HepG2 (cell line): Measurements from ENCODE around the gene RGMA. TPM values are rescaled to one million over a fixed set of nuclear protein-coding genes. Genes with fewer than 3 reads are reported as not detected.

Experiments used
- ATAC-seq: fragments of 200-7000 bp; cut with Tn5 transposase; 3 replicates; pipeline ENCODE4 v1.9.1; 2020; ENCODE audit warnings: mild to moderate bottlenecking, moderate library complexity
- BruUV-seq: library from RNA; stranded (reverse); fragments of 400-500 nt; replicated peaks from 2 replicates; lab custom pipeline; 2021; lab: Mats Ljungman, UMichigan
- CTCF ChIA-PET: fragments of 300-600 bp; formaldehyde crosslinking; extraction: SDS; loops from one replicate; lab custom pipeline; 2021; ENCODE audit warnings: low total read pairs, inconsistent platforms, low intra/inter-chr PET ratio; lab: Yijun Ruan, JAX
- POLR2A ChIA-PET: fragments of 350-600 bp; sonication (Branson Sonifier 250); formaldehyde crosslinking; loops from one replicate; lab custom pipeline; 2020; ENCODE audit warnings: antibody characterized with exemption, inconsistent platforms; lab: Yijun Ruan, JAX
- DNase-seq: peaks from one replicate; pipeline ENCODE4 v3.0.0-alpha.2; 2015; ENCODE audit warnings: low spot score
- FAIRE-seq: peaks from 3 replicates; lab custom pipeline; 2011; peaks lifted over from hg19 to GRCh38; lab: Jason Lieb, UNC
- H2AFZ ChIP-seq: one replicate; pipeline ENCODE4 v1.6.1; 2011; ENCODE audit warnings: low read length, inconsistent platforms
- H3K27ac ChIP-seq: fragments of 300-600 bp; 3 replicates; pipeline ENCODE4 v1.8.0; 2011; ENCODE audit warnings: mixed run types, mild to moderate bottlenecking, mixed read lengths, low read length, inconsistent platforms; ENCODE audit not compliant: insufficient read depth; ENCODE audit errors: extremely low read length
- H3K27me3 ChIP-seq, 2 experiments: fragments of 200-600 bp in 1 of 2; 2 replicates in 1 of 2; 3 replicates in 1 of 2; pipeline versions ENCODE4 v1.6.0 to v1.8.0; 2011; ENCODE audit warnings: low read length in 2 of 2, mild to moderate bottlenecking in 2 of 2, moderate library complexity in 2 of 2, inconsistent platforms in 1 of 2; ENCODE audit not compliant: insufficient read depth in 2 of 2, control insufficient read depth in 1 of 2
- H3K36me3 ChIP-seq, 2 experiments: fragments of 200-600 bp in 1 of 2; replicated peaks in 1 of 2; 2 replicates in 1 of 2; 3 replicates in 1 of 2; pipeline versions ENCODE4 v1.5.1 to v1.8.0; 2011; ENCODE audit warnings: low read length in 2 of 2, inconsistent platforms in 1 of 2; ENCODE audit not compliant: insufficient read depth in 2 of 2, control insufficient read depth in 1 of 2
- H3K4me1 ChIP-seq: 2 replicates; pipeline ENCODE4 v1.5.1; 2012; ENCODE audit warnings: low read length, inconsistent platforms; ENCODE audit not compliant: insufficient read depth
- H3K4me2 ChIP-seq: 2 replicates; pipeline ENCODE4 v1.6.0; 2011; ENCODE audit warnings: low read depth, low read length, inconsistent platforms
- H3K4me3 ChIP-seq, 3 experiments: fragments of 200-600 bp in 1 of 3; sonication (generic), shearing (Covaris generic) in 1 of 3; replicated peaks in 1 of 3; 2 replicates each; pipeline ENCODE4 v1.5.1; 2011 to 2016; ENCODE audit warnings: low read length in 3 of 3, inconsistent platforms in 2 of 3, low read depth in 2 of 3, mild to moderate bottlenecking in 2 of 3, control low read depth in 1 of 3, mixed read lengths in 1 of 3; ENCODE audit not compliant: insufficient read depth in 1 of 3
- H3K79me2 ChIP-seq: one replicate; pipeline ENCODE4 v1.6.1; 2011; ENCODE audit warnings: low read length, inconsistent platforms; ENCODE audit not compliant: insufficient read depth
- H3K9ac ChIP-seq: 2 replicates; pipeline ENCODE4 v1.6.0; 2011; ENCODE audit warnings: mild to moderate bottlenecking, low read depth, low read length, inconsistent platforms; ENCODE audit not compliant: insufficient read depth
- H3K9me3 ChIP-seq: 2 replicates; pipeline ENCODE4 v1.5.1; 2012; ENCODE audit warnings: mild to moderate bottlenecking, low read length
- H4K20me1 ChIP-seq: 2 replicates; pipeline ENCODE4 v1.6.0; 2011; ENCODE audit warnings: inconsistent platforms, mild to moderate bottlenecking, low read length, moderate library complexity; ENCODE audit not compliant: insufficient read depth
- CREB3 ChIP-seq: sonication (generic); formaldehyde crosslinking; IDR thresholded peaks from 2 replicates; pipeline ENCODE4 v1.5.0; 2020; ENCODE audit warnings: missing genetic modification reagents
- HNF4G ChIP-seq, 2 experiments: sonication (generic) in 1 of 2; formaldehyde crosslinking in 1 of 2; IDR thresholded peaks; 2 replicates each; pipeline versions ENCODE4 v1.4.0 to v1.6.1; 2011 to 2020; ENCODE audit warnings: borderline replicate concordance in 2 of 2, low read depth in 2 of 2, mild to moderate bottlenecking in 2 of 2, low read length in 1 of 2, missing genetic modification reagents in 1 of 2, moderate library complexity in 1 of 2
- MLLT10 ChIP-seq: sonication (generic); formaldehyde crosslinking; IDR thresholded peaks from 2 replicates; pipeline ENCODE4 v1.4.0; 2020; ENCODE audit warnings: missing genetic modification reagents
- ONECUT2 ChIP-seq: sonication (generic); formaldehyde crosslinking; IDR thresholded peaks from 2 replicates; pipeline ENCODE4 v1.4.0; 2020; ENCODE audit warnings: missing genetic modification reagents
- RBM22 ChIP-seq: fragments of 200-400 bp; formaldehyde crosslinking; optimal IDR thresholded peaks from 2 replicates; pipeline ENCODE3; 2017; ENCODE audit warnings: mild to moderate bottlenecking, low read length, moderate library complexity
- ZFAT ChIP-seq: sonication (generic); formaldehyde crosslinking; conservative IDR thresholded peaks from 2 replicates; pipeline ENCODE4 v1.8.1; 2023; ENCODE audit warnings: missing genetic modification reagents, inconsistent platforms
- ZNF607 ChIP-seq: sonication (generic); formaldehyde crosslinking; IDR thresholded peaks from 2 replicates; pipeline ENCODE4 v1.5.1; 2020; ENCODE audit warnings: missing genetic modification reagents, mild to moderate bottlenecking, borderline replicate concordance
- WGBS: methylation state at CpG from one replicate; pipeline ENCODE4 v1.1.6; 2017; ENCODE audit warnings: low lambda C conversion rate; 5-methylcytosine and 5-hydroxymethylcytosine counted together
- in situ Hi-C: cut with HindIII; loops from 2 replicates; pipeline ENCODE4 v1.10.0; 2017; ENCODE audit warnings: low pct_unique_long_range_greater_than_20kb; ENCODE audit not compliant: extremely low pct_ligation_motif_present
- intact Hi-C: fragments of 100-400 bp; cut with micrococcal nuclease; formaldehyde crosslinking; loops from one replicate; pipeline ENCODE4 v1.10.0; 2022; ENCODE audit not compliant: unreplicated experiment
- polyA plus RNA-seq, 8 experiments: library from polyadenylated mRNA; depleted of rRNA in 3 of 8; stranded (reverse) in 7 of 8; unstranded in 1 of 8; fragments of >200 nt; fragmentation: Illumina TruSeq in 4 of 8; extraction: Trizol in 4 of 8; gene quantifications; 2 replicates each; pipeline versions ENCODE4 v1.2.1 to v1.2.3, GENCODE V29; 2011 to 2016; ENCODE audit warnings: low read depth in 4 of 8, missing spikeins in 1 of 8, mixed read lengths in 1 of 8; ENCODE audit not compliant: insufficient read depth in 1 of 8
- total RNA-seq, 5 experiments: library from RNA; depleted of rRNA; stranded (reverse); fragments of >200 nt; fragmentation: Illumina TruSeq; extraction: Trizol; gene quantifications; 2 replicates each; pipeline ENCODE4 v1.2.3, GENCODE V29; 2016; ENCODE audit warnings: low read depth in 1 of 5

The RGMA gene
- total and polyA plus RNA-seq, 2 of the 13 experiments (the other 11 are each of a cell fraction or from before 2014, with no cell fraction given): not detected

- H3K27ac ChIP-seq: no peak overlapping the region
- CTCF ChIA-PET: no interaction called here
- no peak overlapping the region for H3K9ac ChIP-seq
- intact Hi-C loops: no loop called here
- FAIRE-seq (no peak), ATAC-seq (no peak)
- no peaks in the 10 kb centered on the region for H3K9me3 ChIP-seq
- no TSS peak for BruUV-seq
- POLR2A ChIA-PET: no interaction called here
- no peaks in the 10 kb centered on the region for H3K4me1 ChIP-seq
- TF ChIP-seq ZFAT (CRISPR knock-in tag) (no peak), HNF4G (IDR thresholded peaks at IDR 0.05; ENCODE audit: borderline replicate concordance, low read depth, low read length) (no peak), HNF4G (CRISPR knock-in tag; IDR thresholded peaks at IDR 0.05; ENCODE audit: borderline replicate concordance, low read depth) (no peak), ONECUT2 (CRISPR knock-in tag) (no peak), MLLT10 (no peak)
- TF ChIP-seq, all 625 proteins: peak for 0
- peaks cover 6% of the 10 kb centered on the region for H3K79me2 ChIP-seq
- H3K36me3 ChIP-seq: peaks cover 41 to 92% of the 10 kb centered on the region in 2 experiments
- H2AFZ ChIP-seq: no peak overlapping the region
- no peaks in the 10 kb centered on the region for H3K27me3 ChIP-seq
- in situ Hi-C loops: loop anchor here (25.0 kb wide), 1 partner anchor 230 kb away; no protein-coding TSS in a partner anchor
- no peak overlapping the region for H3K4me3 ChIP-seq
- DNase-seq: no peak
- no peak overlapping the region for H3K4me2 ChIP-seq
- peaks cover 6% of the 10 kb centered on the region for H4K20me1 ChIP-seq
- WGBS: 100% methylated on average over 6 of the region's 6 CpGs
Observed at GRCh38 chr15:93017526-93017925, 71.5 kb downstream of the RGMA start.

DNA sequence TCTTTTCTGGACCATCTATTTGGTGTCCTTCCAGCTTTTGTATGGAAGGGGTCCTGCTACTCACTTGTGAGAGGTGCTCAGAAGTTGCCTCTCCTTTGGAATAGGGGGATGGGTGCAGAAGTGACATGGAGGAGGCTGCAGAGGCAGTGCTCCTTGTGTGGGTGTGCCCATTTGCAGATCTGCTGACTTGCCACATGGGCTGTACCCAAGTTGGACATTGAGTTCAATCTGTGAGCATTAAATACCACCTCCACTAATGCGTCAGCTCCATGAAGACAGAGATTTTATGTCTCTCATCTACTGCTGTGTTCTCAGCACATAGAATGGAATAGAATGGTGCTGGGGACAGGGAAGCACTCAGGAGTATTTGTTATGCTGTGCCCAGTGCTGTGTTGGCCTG lies 76.2 kb downstream of the RGMA start:
- intact Hi-C loops: no loop called here
- WGBS: 100% methylated on average over 1 of the region's 1 CpG

More for the DNA sequence above, 76.2 kb downstream of the RGMA start:
- DNase-seq (no peak), ATAC-seq (peak; percentile 13), FAIRE-seq (no peak)
- no TSS peak for BruUV-seq
- Histone ChIP-seq H3K36me3 (peaks cover 36 to 91% of the 10 kb centered on the region in 2 experiments), H3K4me3 (no peak overlapping the region), H3K4me1 (no peaks in the 10 kb centered on the region), H3K27ac (no peak overlapping the region), H2AFZ (no peak overlapping the region), H4K20me1 (no peaks in the 10 kb centered on the region), H3K9ac (no peak overlapping the region), H3K9me3 (no peaks in the 10 kb centered on the region), H3K27me3 (no peaks in the 10 kb centered on the region), H3K4me2 (no peak overlapping the region), H3K79me2 (no peaks in the 10 kb centered on the region)
- POLR2A ChIA-PET: no interaction called here
- in situ Hi-C loops: loop anchor here (25.0 kb wide), 1 partner anchor 225 kb away; no protein-coding TSS in a partner anchor
- CTCF ChIA-PET: no interaction called here
- TF ChIP-seq ZNF607 (CRISPR knock-in tag): no peak
- TF ChIP-seq RBM22: peak; percentile 81
- TF ChIP-seq CREB3: no peak
